Jurkat, Clone E6-1 (cell line): ENCODE measurements around the gene PAK4.

Experiments used
- DNase-seq: peaks from one replicate; pipeline ENCODE4 v3.0.0-alpha.2; 2011; ENCODE audit warnings: low read depth, low spot score
- H3K4me3 ChIP-seq: 2 replicates; pipeline ENCODE4 v1.5.1; 2011; ENCODE audit warnings: mild to moderate bottlenecking, low read length, control low read depth, moderate library complexity

PAK4 gene

GRCh38 chr19:39126312-39127187, 964 bp downstream of the PAK4 start:
- DNase-seq, result no peak
- H3K4me3 ChIP-seq, result peak overlapping the region; percentile 85

GRCh38 chr19:39127812-39128515, 2.4 kb downstream of the PAK4 start:
- no peak for DNase-seq
- H3K4me3 ChIP-seq, result no peak overlapping the region

- DNase-seq, result no peak
- H3K4me3 ChIP-seq, result no peak overlapping the region
Observed at GRCh38 chr19:39128516-39129079, 3.0 kb downstream of the PAK4 start.

- no peak for DNase-seq
Observed at GRCh38 chr19:39129116-39129515, 3.5 kb downstream of the PAK4 start.

GRCh38 chr19:39130337-39131254, 5.0 kb downstream of the PAK4 start:
- no peak overlapping the region for H3K4me3 ChIP-seq
- no peak for DNase-seq

More at GRCh38 chr19:39129116-39129515, 3.5 kb downstream of the PAK4 start:
- H3K4me3 ChIP-seq, result no peak overlapping the region

- DNase-seq, result no peak
- H3K4me3 ChIP-seq, result no peak overlapping the region
Observed at GRCh38 chr19:39131255-39131755, 5.7 kb downstream of the PAK4 start.

GRCh38 chr19:39132344-39132969, 6.9 kb downstream of the PAK4 start:
- H3K4me3 ChIP-seq, result no peak overlapping the region
- no peak for DNase-seq

- no peak overlapping the region for H3K4me3 ChIP-seq
- DNase-seq, result no peak
Observed at GRCh38 chr19:39133431-39134270, 8.1 kb downstream of the PAK4 start.

GRCh38 chr19:39135701-39136100, 10.1 kb downstream of the PAK4 start:
- no peak overlapping the region for H3K4me3 ChIP-seq
- DNase-seq, result no peak

GRCh38 chr19:39136225-39136940, 10.8 kb downstream of the PAK4 start:
- H3K4me3 ChIP-seq, result no peak overlapping the region
- no peak for DNase-seq

GRCh38 chr19:39137131-39137530, 11.5 kb downstream of the PAK4 start:
- DNase-seq, result no peak
- H3K4me3 ChIP-seq, result no peak overlapping the region

- no peak for DNase-seq
- no peak overlapping the region for H3K4me3 ChIP-seq
Observed at GRCh38 chr19:39138221-39139211, 12.9 kb downstream of the PAK4 start.

GRCh38 chr19:39139305-39139874, 13.8 kb downstream of the PAK4 start:
- no peak overlapping the region for H3K4me3 ChIP-seq
- no peak for DNase-seq

GRCh38 chr19:39139971-39140453, 14.4 kb downstream of the PAK4 start:
- no peak for DNase-seq
- no peak overlapping the region for H3K4me3 ChIP-seq

- no peak for DNase-seq
- no peak overlapping the region for H3K4me3 ChIP-seq
Observed at GRCh38 chr19:39140594-39140993, 15.0 kb downstream of the PAK4 start.
